SK-N-MC (cell line): ENCODE results near the gene PLRG1.

Source experiments
- DNase-seq: peaks from one replicate; pipeline ENCODE4 v3.0.0-alpha.2; 2011; ENCODE audit warnings: low read depth, low spot score
- H3K27ac ChIP-seq: fragments of 200-600 bp; sonication (generic); 2 replicates; pipeline ENCODE4 v1.5.1; 2016; ENCODE audit warnings: mixed run types
- H3K36me3 ChIP-seq: fragments of 200-600 bp; sonication (generic); 2 replicates; pipeline ENCODE4 v1.6.1; 2017; ENCODE audit warnings: antibody characterized with exemption, low read length, mixed read lengths; ENCODE audit not compliant: insufficient read depth
- H3K4me3 ChIP-seq: fragments of 200-600 bp; sonication (generic); 2 replicates; pipeline ENCODE4 v1.5.1; 2016
- H3K9ac ChIP-seq: fragments of 200-600 bp; sonication (generic); 2 replicates; pipeline ENCODE4 v1.8.0; 2017; ENCODE audit warnings: mixed run types, mixed read lengths; ENCODE audit not compliant: insufficient read length
- H3K9me3 ChIP-seq: fragments of 200-600 bp; sonication (generic); 2 replicates; pipeline ENCODE4 v1.6.1; 2017; ENCODE audit warnings: low read depth, mild to moderate bottlenecking, antibody characterized with exemption, low read length, moderate library complexity, mixed read lengths
- EZH2 ChIP-seq: fragments of 200-600 bp; sonication (generic); IDR thresholded peaks from one replicate; pipeline ENCODE4 v1.6.1; 2017; ENCODE audit warnings: antibody characterized with exemption
- FOXP2 ChIP-seq: optimal IDR thresholded peaks from 2 replicates; pipeline ENCODE3; 2011; ENCODE audit warnings: mild to moderate bottlenecking, moderate library complexity; ENCODE audit not compliant: insufficient read depth; ENCODE audit errors: extremely low read length, control extremely low read depth
- POLR2AphosphoS5 ChIP-seq: IDR thresholded peaks from 2 replicates; pipeline ENCODE4 v1.6.1; 2012; ENCODE audit warnings: mild to moderate bottlenecking, low read depth, low read length, borderline replicate concordance

The PLRG1 gene

DNA sequence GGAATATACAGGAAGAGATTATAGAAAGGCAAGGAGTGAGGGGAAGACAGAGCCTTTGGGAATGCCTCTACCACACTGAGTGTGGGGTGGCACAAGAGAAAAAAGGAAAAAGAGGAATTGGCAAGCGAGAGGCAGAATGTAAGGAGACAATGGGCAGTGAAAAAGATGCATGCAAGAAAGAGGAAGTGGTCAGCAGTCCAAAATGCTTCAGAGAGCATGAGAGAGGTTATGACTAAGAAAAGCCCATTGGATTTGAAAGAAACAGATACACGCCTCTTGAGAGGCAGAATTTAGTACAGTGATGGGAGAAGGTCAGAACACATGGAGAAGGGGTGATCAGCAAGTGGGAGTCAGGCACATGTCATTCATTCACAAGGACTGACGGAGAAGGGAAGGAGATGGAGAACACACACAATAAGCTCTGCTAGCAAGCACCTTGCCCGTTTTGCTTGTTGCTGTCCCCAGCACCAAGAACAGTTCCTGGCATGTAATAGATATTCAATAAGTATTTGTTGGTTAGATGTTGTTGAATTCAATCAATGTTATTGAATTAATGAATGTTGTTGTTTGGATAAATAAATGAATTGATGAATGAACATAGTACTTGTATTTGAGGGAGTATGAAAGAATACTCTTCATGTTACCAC is 65.0 kb downstream of the PLRG1 start:
- TF ChIP-seq POLR2AphosphoS5 (no peak), EZH2 (no peak), FOXP2 (no peak)
- H3K9me3 ChIP-seq = no peaks in the 10 kb centered on the region
- H3K36me3 ChIP-seq = no peaks in the 10 kb centered on the region
- H3K27ac ChIP-seq = no peak overlapping the region
- no peak overlapping the region for H3K9ac ChIP-seq
- no peak overlapping the region for H3K4me3 ChIP-seq
- no peak for DNase-seq
